NCI-H128 (cell line): Measurements from ENCODE around the gene SCGB3A2.
"Not testable (repeated sequence)": the region's sequence is repeated elsewhere in the genome, so short reads cannot be mapped to it uniquely, and the experiment has no call there.

ENCODE experiments used
- DNase-seq: peaks from one replicate; lab custom pipeline; 2025; ENCODE audit not compliant: unreplicated experiment; lab: John Stamatoyannopoulos, UW

SCGB3A2 gene

GRCh38 chr5:147860641-147861025, 17.9 kb upstream of the SCGB3A2 start:
- no peak for DNase-seq

- DNase-seq = no peak
Observed at GRCh38 chr5:147863454-147864158, 14.9 kb upstream of the SCGB3A2 start.

GRCh38 chr5:147869112-147869511, 9.4 kb upstream of the SCGB3A2 start:
- DNase-seq = no peak

GRCh38 chr5:147869892-147870291, 8.6 kb upstream of the SCGB3A2 start:
- DNase-seq = not testable (repeated sequence)

GRCh38 chr5:147871980-147872549, 6.4 kb upstream of the SCGB3A2 start:
- DNase-seq = not testable (repeated sequence)

GRCh38 chr5:147872744-147873435, 5.6 kb upstream of the SCGB3A2 start:
- DNase-seq = not testable (repeated sequence)

- not testable (repeated sequence) for DNase-seq
Observed at GRCh38 chr5:147874118-147874875, 4.2 kb upstream of the SCGB3A2 start.

- DNase-seq = no peak
Observed at GRCh38 chr5:147874910-147875367, 3.6 kb upstream of the SCGB3A2 start.

- DNase-seq = no peak
Observed at GRCh38 chr5:147876141-147876540, 2.4 kb upstream of the SCGB3A2 start.

- no peak for DNase-seq
Observed at GRCh38 chr5:147876626-147877025, 1.9 kb upstream of the SCGB3A2 start.

GRCh38 chr5:147879784-147880183, 1.3 kb downstream of the SCGB3A2 start:
- DNase-seq = no peak

- no peak for DNase-seq
Observed at GRCh38 chr5:147880487-147880886, 2.0 kb downstream of the SCGB3A2 start.

GRCh38 chr5:147882586-147883313, 4.2 kb downstream of the SCGB3A2 start:
- no peak for DNase-seq

GRCh38 chr5:147887026-147887627, 8.6 kb downstream of the SCGB3A2 start:
- DNase-seq = no peak

- DNase-seq = no peak
Observed at GRCh38 chr5:147887930-147888329, 9.4 kb downstream of the SCGB3A2 start.

- no peak for DNase-seq
Observed at GRCh38 chr5:147892696-147893296, 14.3 kb downstream of the SCGB3A2 start.

GRCh38 chr5:147893820-147894219, 15.3 kb downstream of the SCGB3A2 start:
- no peak for DNase-seq

GRCh38 chr5:147895864-147896263, 17.4 kb downstream of the SCGB3A2 start:
- DNase-seq = no peak

- DNase-seq = no peak
Observed at GRCh38 chr5:147898875-147899401, 20.4 kb downstream of the SCGB3A2 start.

- DNase-seq = no peak
Observed at GRCh38 chr5:147901599-147902039, 23.1 kb downstream of the SCGB3A2 start.
